K562 (cell line): ENCODE results near the gene PPP4R3C. TPM values are rescaled to one million over a fixed set of nuclear protein-coding genes. Genes with fewer than 3 reads are reported as not detected.

Experiments used
- ATAC-seq: fragments of 200-7000 bp; cut with Tn5 transposase; 3 replicates; pipeline ENCODE4 v1.9.1; 2020; ENCODE audit warnings: moderate library complexity
- BruUV-seq: library from RNA; stranded (reverse); fragments of 400-500 nt; replicated peaks from 2 replicates; lab custom pipeline; 2021; lab: Mats Ljungman, UMichigan
- CTCF ChIA-PET: fragments of 300-600 bp; formaldehyde crosslinking; extraction: SDS; loops from one replicate; lab custom pipeline; 2021; ENCODE audit warnings: low intra/inter-chr PET ratio; lab: Yijun Ruan, JAX
- POLR2A ChIA-PET: fragments of 300-600, 350-650 bp; sonication (Branson Sonifier 250); formaldehyde crosslinking; extraction: SDS; loops from one replicate; lab custom pipeline; 2021; ENCODE audit warnings: antibody characterized with exemption, inconsistent platforms; lab: Yijun Ruan, JAX
- DNase-seq, 4 experiments: peaks; one replicate each; pipeline versions ENCODE4 v3.0.0 to v3.0.0-alpha.2; 2011 to 2018; ENCODE audit warnings: low spot score in 3 of 4, mixed read lengths in 3 of 4; ENCODE audit errors: extremely low read depth in 1 of 4
- FAIRE-seq: peaks from 2 replicates; lab custom pipeline; 2011; peaks lifted over from hg19 to GRCh38; lab: Jason Lieb, UNC
- H2AFZ ChIP-seq: 2 replicates; pipeline ENCODE4 v1.6.0; 2011; ENCODE audit warnings: low read depth, low read length, control low read depth, inconsistent platforms
- H3K27ac ChIP-seq: fragments of 200-600 bp; 3 replicates; pipeline ENCODE4 v1.8.0; 2011; ENCODE audit warnings: low read depth, mild to moderate bottlenecking, control low read depth, inconsistent platforms, low read length, moderate library complexity, mixed read lengths; ENCODE audit errors: extremely low read depth
- H3K27me3 ChIP-seq, 2 experiments: fragments of 300-600 bp in 1 of 2; 2 replicates in 1 of 2; 3 replicates in 1 of 2; pipeline versions ENCODE4 v1.6.0 to v1.8.0; 2011; ENCODE audit warnings: inconsistent platforms in 2 of 2, low read length in 2 of 2, mild to moderate bottlenecking in 1 of 2, mixed read lengths in 1 of 2, moderate library complexity in 1 of 2; ENCODE audit not compliant: control insufficient read depth in 2 of 2, insufficient read depth in 2 of 2
- H3K36me3 ChIP-seq: fragments of 300-600 bp; 3 replicates; pipeline ENCODE4 v1.8.0; 2011; ENCODE audit warnings: mild to moderate bottlenecking, low read length, inconsistent platforms; ENCODE audit not compliant: control insufficient read depth, insufficient read depth
- H3K4me1 ChIP-seq, 2 experiments: fragments of 200-600 bp in 1 of 2; replicated peaks in 1 of 2; 2 replicates in 1 of 2; 3 replicates in 1 of 2; pipeline versions ENCODE4 v1.5.1 to v1.8.0; 2011; ENCODE audit warnings: inconsistent platforms in 2 of 2, low read length in 2 of 2, mild to moderate bottlenecking in 1 of 2, mixed read lengths in 1 of 2, moderate library complexity in 1 of 2; ENCODE audit not compliant: control insufficient read depth in 2 of 2, insufficient read depth in 2 of 2
- H3K4me2 ChIP-seq: 2 replicates; pipeline ENCODE4 v1.6.1; 2011; ENCODE audit warnings: low read length, control low read depth, inconsistent platforms, mixed read lengths; ENCODE audit not compliant: insufficient read depth
- H3K4me3 ChIP-seq: fragments of 200-600 bp; sonication (generic), shearing (Covaris generic); 2 replicates; pipeline ENCODE4 v1.5.1; 2016; ENCODE audit warnings: control low read depth, inconsistent platforms
- H3K79me2 ChIP-seq: fragments of 200-600 bp; 3 replicates; pipeline ENCODE4 v1.8.0; 2011; ENCODE audit warnings: low read length, inconsistent platforms; ENCODE audit not compliant: control insufficient read depth, insufficient read depth
- H3K9ac ChIP-seq, 2 experiments: 2 replicates each; pipeline versions ENCODE4 v1.6.0 to v1.6.1; 2011; ENCODE audit warnings: low read depth in 2 of 2, low read length in 2 of 2, control low read depth in 1 of 2, inconsistent platforms in 1 of 2, mild to moderate bottlenecking in 1 of 2, mixed read lengths in 1 of 2; ENCODE audit not compliant: insufficient read depth in 1 of 2
- H3K9me1 ChIP-seq: one replicate; pipeline ENCODE4 v1.6.0; 2011; ENCODE audit warnings: inconsistent platforms, mild to moderate bottlenecking, low read length, moderate library complexity; ENCODE audit not compliant: control insufficient read depth, insufficient read depth
- H3K9me3 ChIP-seq: replicated peaks from 2 replicates; pipeline ENCODE4 v1.5.1; 2011; ENCODE audit warnings: low read depth, low read length, inconsistent platforms; ENCODE audit not compliant: control insufficient read depth, insufficient read depth
- H4K20me1 ChIP-seq: replicated peaks from 2 replicates; pipeline ENCODE4 v1.6.1; 2011; ENCODE audit warnings: low read length, inconsistent platforms, mixed read lengths; ENCODE audit not compliant: control insufficient read depth, insufficient read depth
- BCL6 ChIP-seq: fragments of 250-450 bp; sonication (Bioruptor Pico); IDR thresholded peaks from 2 replicates; pipeline ENCODE4 v1.4.0; 2020
- EGR1 ChIP-seq: fragments of 450-650 bp; conservative IDR thresholded peaks from 2 replicates; pipeline ENCODE4 v1.6.1; 2017; ENCODE audit warnings: mild to moderate bottlenecking
- ETV5 ChIP-seq: sonication (generic); formaldehyde crosslinking; IDR thresholded peaks from 2 replicates; pipeline ENCODE4 v1.4.0; 2020; ENCODE audit warnings: low read depth, mild to moderate bottlenecking, missing genetic modification reagents
- FIP1L1 ChIP-seq: fragments of 200-400 bp; formaldehyde crosslinking; IDR thresholded peaks from 2 replicates; pipeline ENCODE4 v1.6.1; 2018; ENCODE audit warnings: mild to moderate bottlenecking, low read depth, low read length; ENCODE audit not compliant: poor library complexity, severe bottlenecking
- FOXA1 ChIP-seq: fragments of 450-650 bp; IDR thresholded peaks from 2 replicates; pipeline ENCODE4 v1.6.1; 2016; ENCODE audit warnings: mild to moderate bottlenecking, borderline replicate concordance
- HMG20B ChIP-seq: fragments of 250-450 bp; sonication (Bioruptor Pico); IDR thresholded peaks from 2 replicates; pipeline ENCODE4 v1.5.0; 2021; ENCODE audit warnings: mild to moderate bottlenecking
- JUND ChIP-seq, 2 experiments: IDR thresholded peaks; 2 replicates in 1 of 2; 3 replicates in 1 of 2; pipeline ENCODE4 v1.6.1; 2011; ENCODE audit warnings: borderline replicate concordance in 2 of 2, low read depth in 2 of 2, low read length in 2 of 2, improper control_type of control experiment in 1 of 2, missing biosample characterization in 1 of 2, missing genetic modification characterization in 1 of 2, missing genetic modification reagents in 1 of 2
- PTRF ChIP-seq: fragments of 450-650 bp; IDR thresholded peaks from 2 replicates; pipeline ENCODE4 v1.6.1; 2016; ENCODE audit warnings: mild to moderate bottlenecking, missing genetic modification characterization, missing compliant biosample characterization
- ZNF444 ChIP-seq: fragments of 250-450 bp; sonication (Bioruptor Pico); IDR thresholded peaks from 2 replicates; pipeline ENCODE4 v1.4.0; 2020; ENCODE audit warnings: mild to moderate bottlenecking, moderate library complexity
- ZNF589 ChIP-seq: fragments of 200-800 bp; sonication (Bioruptor generic); IDR thresholded peaks from 2 replicates; pipeline ENCODE4 v1.6.1; 2016; ENCODE audit warnings: low read depth, missing genetic modification characterization, missing compliant biosample characterization
- ZNF780A ChIP-seq: fragments of 250-450 bp; sonication (Bioruptor Pico); IDR thresholded peaks from 2 replicates; pipeline ENCODE4 v1.5.0; 2021; ENCODE audit warnings: mild to moderate bottlenecking
- WGBS: fragments of 100-300 bp; shearing (Covaris generic); methylation state at CpG from one replicate; pipeline ENCODE4 v1.1.6; 2016; ENCODE audit warnings: low coverage, mixed read lengths; ENCODE audit not compliant: insufficient coverage; ENCODE audit errors: missing lambda C conversion rate; 5-methylcytosine and 5-hydroxymethylcytosine counted together
- in situ Hi-C: fragments of 300-500 bp; cut with MboI; formaldehyde crosslinking; loops from 4 replicates; pipeline ENCODE4 v1.15.0; 2018; ENCODE audit warnings: inconsistent platforms, mixed read lengths
- intact Hi-C: fragments of 100-400 bp; cut with micrococcal nuclease; formaldehyde crosslinking; loops from 2 replicates; pipeline ENCODE4 v1.14.2; 2022
- polyA plus RNA-seq, 8 experiments: library from polyadenylated mRNA; depleted of rRNA in 4 of 8; stranded (reverse) in 5 of 8; unstranded in 3 of 8; fragments of >200 nt; fragmentation: Nextera tagmentation in 2 of 8; fragmentation: Illumina TruSeq in 1 of 8; extraction: Ambion mirVana in 2 of 8; extraction: Trizol in 1 of 8; gene quantifications; 2 replicates each; pipeline versions ENCODE4 v1.2.1 to v1.2.3, GENCODE V29; 2011 to 2014; ENCODE audit warnings: inconsistent platforms in 1 of 8, missing spikeins in 1 of 8
- total RNA-seq, 7 experiments: library from RNA; depleted of rRNA in 6 of 7; stranded (reverse); fragments of >200 nt in 6 of 7; fragmentation: Illumina TruSeq in 2 of 7; extraction: Trizol in 2 of 7; gene quantifications; 2 replicates each; pipeline versions ENCODE4 v1.2.1 to v1.2.3, GENCODE V29; 2011 to 2021; ENCODE audit warnings: low replicate concordance in 1 of 7
- TF ChIP-seq, protein P1 (sequence below), 2 experiments: fragments of 150-350 bp in 1 of 2; IDR thresholded peaks; 2 replicates each; pipeline ENCODE4 v1.6.1; 2012 to 2016; ENCODE audit warnings: low read depth in 2 of 2, low read length in 2 of 2, mild to moderate bottlenecking in 1 of 2, moderate library complexity in 1 of 2
- TF ChIP-seq, protein P2 (sequence below): fragments of 250-450 bp; sonication (Bioruptor Pico); IDR thresholded peaks from 2 replicates; pipeline ENCODE4 v1.9.0; 2021; ENCODE audit warnings: mild to moderate bottlenecking, inconsistent platforms
- TF ChIP-seq, protein P3 (sequence below): fragments of 250-450 bp; sonication (Bioruptor Pico); IDR thresholded peaks from 2 replicates; pipeline ENCODE4 v1.8.0; 2021; ENCODE audit warnings: moderate library complexity, mild to moderate bottlenecking, inconsistent platforms

Gene PPP4R3C
- total and polyA plus RNA-seq, 9 of the 15 experiments (the other 6 are each of a cell fraction or from before 2014, with no cell fraction given), result 0.03 to 0.16 (median 0.03) TPM; not detected in 5

DNA sequence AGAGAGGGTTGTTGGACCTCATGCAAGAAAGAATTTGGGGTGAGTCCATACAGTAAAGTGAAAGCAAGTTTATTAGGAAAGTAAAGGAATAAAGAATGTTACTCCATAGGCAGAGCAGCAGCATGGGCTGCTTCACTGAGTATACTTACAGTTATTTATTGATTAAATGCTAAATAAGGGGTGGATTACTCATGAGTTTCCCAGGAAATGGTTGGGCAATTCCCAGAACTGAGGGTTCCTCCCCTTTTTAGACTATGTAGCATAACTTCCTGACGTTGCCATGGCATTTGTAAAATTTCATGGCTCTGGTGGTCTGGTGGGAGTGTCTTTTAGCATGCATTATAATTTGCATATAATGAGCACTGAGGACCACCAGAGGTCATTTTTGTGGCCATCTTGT lies 16.7 kb downstream of the PPP4R3C start (continued):
- TF ChIP-seq ETV5 (CRISPR knock-in tag), result no peak
- TF ChIP-seq BCL6, result no peak
- TF ChIP-seq HMG20B (CRISPR knock-in tag), result no peak
- TF ChIP-seq, protein P1, sequence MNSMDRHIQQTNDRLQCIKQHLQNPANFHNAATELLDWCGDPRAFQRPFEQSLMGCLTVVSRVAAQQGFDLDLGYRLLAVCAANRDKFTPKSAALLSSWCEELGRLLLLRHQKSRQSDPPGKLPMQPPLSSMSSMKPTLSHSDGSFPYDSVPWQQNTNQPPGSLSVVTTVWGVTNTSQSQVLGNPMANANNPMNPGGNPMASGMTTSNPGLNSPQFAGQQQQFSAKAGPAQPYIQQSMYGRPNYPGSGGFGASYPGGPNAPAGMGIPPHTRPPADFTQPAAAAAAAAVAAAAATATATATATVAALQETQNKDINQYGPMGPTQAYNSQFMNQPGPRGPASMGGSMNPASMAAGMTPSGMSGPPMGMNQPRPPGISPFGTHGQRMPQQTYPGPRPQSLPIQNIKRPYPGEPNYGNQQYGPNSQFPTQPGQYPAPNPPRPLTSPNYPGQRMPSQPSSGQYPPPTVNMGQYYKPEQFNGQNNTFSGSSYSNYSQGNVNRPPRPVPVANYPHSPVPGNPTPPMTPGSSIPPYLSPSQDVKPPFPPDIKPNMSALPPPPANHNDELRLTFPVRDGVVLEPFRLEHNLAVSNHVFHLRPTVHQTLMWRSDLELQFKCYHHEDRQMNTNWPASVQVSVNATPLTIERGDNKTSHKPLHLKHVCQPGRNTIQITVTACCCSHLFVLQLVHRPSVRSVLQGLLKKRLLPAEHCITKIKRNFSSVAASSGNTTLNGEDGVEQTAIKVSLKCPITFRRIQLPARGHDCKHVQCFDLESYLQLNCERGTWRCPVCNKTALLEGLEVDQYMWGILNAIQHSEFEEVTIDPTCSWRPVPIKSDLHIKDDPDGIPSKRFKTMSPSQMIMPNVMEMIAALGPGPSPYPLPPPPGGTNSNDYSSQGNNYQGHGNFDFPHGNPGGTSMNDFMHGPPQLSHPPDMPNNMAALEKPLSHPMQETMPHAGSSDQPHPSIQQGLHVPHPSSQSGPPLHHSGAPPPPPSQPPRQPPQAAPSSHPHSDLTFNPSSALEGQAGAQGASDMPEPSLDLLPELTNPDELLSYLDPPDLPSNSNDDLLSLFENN (IDR thresholded peaks at IDR 0.05; ENCODE audit: low read depth in 2 of 2, low read length in 2 of 2), result no peak
- no peak for TF ChIP-seq FIP1L1

DNA sequence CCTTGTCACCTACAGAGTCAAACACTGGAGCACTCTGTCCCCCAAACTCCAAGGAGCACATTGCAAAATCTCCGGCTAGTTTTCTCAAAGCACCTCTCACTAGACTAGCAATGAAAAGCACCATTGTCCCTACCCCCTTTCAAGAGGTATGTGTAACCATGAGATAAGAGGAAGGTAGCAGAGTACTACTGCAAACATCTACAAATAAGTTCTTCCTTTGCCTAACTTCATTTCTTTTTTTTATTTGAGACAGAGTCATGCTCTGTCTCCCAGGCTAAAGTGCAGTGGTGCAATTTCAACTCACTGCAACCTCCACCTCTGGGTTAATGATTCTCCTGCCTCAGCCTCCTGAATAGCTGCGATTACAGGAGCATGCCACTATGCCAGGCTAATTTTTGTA lies 17.7 kb downstream of the PPP4R3C start:
- Histone ChIP-seq H3K79me2 (no peaks in the 10 kb centered on the region), H3K36me3 (no peaks in the 10 kb centered on the region), H4K20me1 (no peaks in the 10 kb centered on the region), H3K9me3 (no peaks in the 10 kb centered on the region), H3K9me1 (no peaks in the 10 kb centered on the region), H3K27ac (no peak overlapping the region), H2AFZ (no peak overlapping the region), H3K4me2 (no peak overlapping the region), H3K4me3 (no peak overlapping the region), H3K27me3 (no peaks in the 10 kb centered on the region), H3K4me1 (no peaks in the 10 kb centered on the region), H3K9ac (no peak overlapping the region)
- ChIA-PET CTCF (no interaction called here), POLR2A (no interaction called here)
- no TSS peak for BruUV-seq
- FAIRE-seq (no peak), ATAC-seq (no peak), DNase-seq (no peak)
- WGBS, result 0% methylated on average over 2 of the region's 2 CpGs
- intact Hi-C loops (no loop called here), in situ Hi-C loops (no loop called here)
- TF ChIP-seq ZNF589 (CRISPR knock-in tag) (no peak), FOXA1 (no peak), PTRF (tag) (no peak), EGR1 (no peak), JUND (IDR thresholded peaks at IDR 0.05; ENCODE audit: borderline replicate concordance, low read depth, low read length) (no peak), JUND (tag; IDR thresholded peaks at IDR 0.05; ENCODE audit: borderline replicate concordance, low read depth, low read length) (no peak), ZNF780A (no peak), ZNF444 (CRISPR knock-in tag) (no peak)
- TF ChIP-seq, protein P2, sequence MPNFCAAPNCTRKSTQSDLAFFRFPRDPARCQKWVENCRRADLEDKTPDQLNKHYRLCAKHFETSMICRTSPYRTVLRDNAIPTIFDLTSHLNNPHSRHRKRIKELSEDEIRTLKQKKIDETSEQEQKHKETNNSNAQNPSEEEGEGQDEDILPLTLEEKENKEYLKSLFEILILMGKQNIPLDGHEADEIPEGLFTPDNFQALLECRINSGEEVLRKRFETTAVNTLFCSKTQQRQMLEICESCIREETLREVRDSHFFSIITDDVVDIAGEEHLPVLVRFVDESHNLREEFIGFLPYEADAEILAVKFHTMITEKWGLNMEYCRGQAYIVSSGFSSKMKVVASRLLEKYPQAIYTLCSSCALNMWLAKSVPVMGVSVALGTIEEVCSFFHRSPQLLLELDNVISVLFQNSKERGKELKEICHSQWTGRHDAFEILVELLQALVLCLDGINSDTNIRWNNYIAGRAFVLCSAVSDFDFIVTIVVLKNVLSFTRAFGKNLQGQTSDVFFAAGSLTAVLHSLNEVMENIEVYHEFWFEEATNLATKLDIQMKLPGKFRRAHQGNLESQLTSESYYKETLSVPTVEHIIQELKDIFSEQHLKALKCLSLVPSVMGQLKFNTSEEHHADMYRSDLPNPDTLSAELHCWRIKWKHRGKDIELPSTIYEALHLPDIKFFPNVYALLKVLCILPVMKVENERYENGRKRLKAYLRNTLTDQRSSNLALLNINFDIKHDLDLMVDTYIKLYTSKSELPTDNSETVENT (CRISPR knock-in tag), result no peak
- TF ChIP-seq, protein P3, sequence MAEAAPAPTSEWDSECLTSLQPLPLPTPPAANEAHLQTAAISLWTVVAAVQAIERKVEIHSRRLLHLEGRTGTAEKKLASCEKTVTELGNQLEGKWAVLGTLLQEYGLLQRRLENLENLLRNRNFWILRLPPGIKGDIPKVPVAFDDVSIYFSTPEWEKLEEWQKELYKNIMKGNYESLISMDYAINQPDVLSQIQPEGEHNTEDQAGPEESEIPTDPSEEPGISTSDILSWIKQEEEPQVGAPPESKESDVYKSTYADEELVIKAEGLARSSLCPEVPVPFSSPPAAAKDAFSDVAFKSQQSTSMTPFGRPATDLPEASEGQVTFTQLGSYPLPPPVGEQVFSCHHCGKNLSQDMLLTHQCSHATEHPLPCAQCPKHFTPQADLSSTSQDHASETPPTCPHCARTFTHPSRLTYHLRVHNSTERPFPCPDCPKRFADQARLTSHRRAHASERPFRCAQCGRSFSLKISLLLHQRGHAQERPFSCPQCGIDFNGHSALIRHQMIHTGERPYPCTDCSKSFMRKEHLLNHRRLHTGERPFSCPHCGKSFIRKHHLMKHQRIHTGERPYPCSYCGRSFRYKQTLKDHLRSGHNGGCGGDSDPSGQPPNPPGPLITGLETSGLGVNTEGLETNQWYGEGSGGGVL (CRISPR knock-in tag), result no peak
